Psoas muscle (tissue), 8 donors: ENCODE data around the gene FAM118A. TPM values are rescaled to one million over a fixed set of nuclear protein-coding genes. Genes with fewer than 3 reads are reported as not detected.
"Not testable (repeated sequence)": the region's sequence is repeated elsewhere in the genome, so short reads cannot be mapped to it uniquely, and the experiment has no call there.

ENCODE experiments used
- ATAC-seq, 4 donors: fragments of 200-7000 bp; cut with Tn5 transposase; one replicate each; pipeline ENCODE4 v1.9.1; 2020; ENCODE audit warnings: moderate library complexity in 3 of 4, mild to moderate bottlenecking in 2 of 4
- DNase-seq, 2 donors: peaks; one replicate each; pipeline ENCODE4 v3.0.0-alpha.2; 2020
- H3K27ac ChIP-seq: fragments of 200-600 bp; one replicate; pipeline ENCODE4 v1.8.0; 2022
- H3K27me3 ChIP-seq, 3 donors: fragments of 200-600 bp in 1 of 3; one replicate each; pipeline versions ENCODE4 v1.6.1 to v1.8.0; 2013 to 2022; ENCODE audit warnings: low read length in 2 of 3, mild to moderate bottlenecking in 2 of 3, moderate library complexity in 1 of 3; ENCODE audit not compliant: insufficient read depth in 3 of 3
- H3K36me3 ChIP-seq, 2 donors: fragments of 200-600 bp in 1 of 2; one replicate each; pipeline versions ENCODE4 v1.6.1 to v1.8.0; 2013 to 2022; ENCODE audit warnings: low read depth in 1 of 2, mild to moderate bottlenecking in 1 of 2, moderate library complexity in 1 of 2; ENCODE audit not compliant: insufficient read depth in 1 of 2
- H3K4me1 ChIP-seq: fragments of 200-600 bp; one replicate; pipeline ENCODE4 v1.8.0; 2022
- H3K4me3 ChIP-seq: fragments of 200-600 bp; one replicate; pipeline ENCODE4 v1.8.0; 2022; ENCODE audit warnings: mild to moderate bottlenecking
- H3K9me3 ChIP-seq: fragments of 200-600 bp; one replicate; pipeline ENCODE4 v1.8.0; 2022
- CTCF ChIP-seq: fragments of 200-600 bp; IDR thresholded peaks from one replicate; pipeline ENCODE4 v1.8.0; 2022; ENCODE audit warnings: antibody characterized with exemption
- WGBS, 3 donors: extraction: QIAGEN DNeasy Blood & Tissue Kit; methylation state at CpG; one replicate each; pipeline versions ENCODE4 v1.1.6 to v1.1.7; 2013; 5-methylcytosine and 5-hydroxymethylcytosine counted together
- intact Hi-C, 2 donors: fragments of 100-400 bp; cut with DNase I; formaldehyde crosslinking; loops; one replicate each; pipeline versions ENCODE4 v1.11.0 to v1.14.2; 2022
- polyA plus RNA-seq, 3 donors: library from polyadenylated mRNA; stranded (reverse); fragments of 200-250 nt; gene quantifications; one replicate each; pipeline ENCODE4 v1.2.3, GENCODE V29; 2013
- total RNA-seq, 4 donors: library from RNA; stranded (reverse); fragmentation: NEBNext Ultra II Directional in 2 of 4; extraction: Animal tissue kit (Norgen Biotek cat#: 25700) in 2 of 4; gene quantifications; one replicate each; pipeline versions ENCODE4 v1.2.1 to v1.2.4, GENCODE V29; 2021 to 2023
- donor health status: healthy with polysubstance abuse.
- donor health status: DM: no; HTN: no; CAD: no; lungs with moderate emphysema.
- donor health status: Bipolar disorder and iron deficiency.
- donor health status: healthy.
- donor health status: DM: yes; HTN: yes; CAD: no.
- donor health status: DM: no; HTN: no; CAD: no.
- donor health status: DM: no; HTN: no; CAD: no.
- donor health status: DM: yes; HTN: yes; CAD: no.

Gene FAM118A
- total and polyA plus RNA-seq, 7 donors, result 5.8 to 25.5 (median 16.1) TPM

- ATAC-seq (no peak), DNase-seq (no peak)
- WGBS, 3 donors, result 69 to 77% (median 70%) methylated on average over 15 of the region's 15 CpGs
- TF ChIP-seq CTCF, result no peak
- intact Hi-C loops, result loop anchor here in 1 of 2 donors (2.0 kb wide), 1 partner anchor 63 kb away; no protein-coding TSS in a partner anchor
- Histone ChIP-seq H3K36me3 (no peaks in the 10 kb centered on the region), H3K27ac (no peak overlapping the region), H3K4me3 (no peak overlapping the region), H3K4me1 (peaks cover 31% of the 10 kb centered on the region), H3K27me3 (no peaks in the 10 kb centered on the region), H3K9me3 (no peaks in the 10 kb centered on the region)
Observed at GRCh38 chr22:45273452-45274075, 36.2 kb upstream of the FAM118A start.

- Histone ChIP-seq H3K27ac (no peak overlapping the region), H3K9me3 (no peaks in the 10 kb centered on the region), H3K4me1 (peaks cover 12% of the 10 kb centered on the region), H3K36me3 (no peaks in the 10 kb centered on the region), H3K4me3 (no peak overlapping the region), H3K27me3 (no peaks in the 10 kb centered on the region)
- intact Hi-C loops, result no loop called here
- no peak for TF ChIP-seq CTCF
- DNase-seq, result no peak
- ATAC-seq, result no peak
- WGBS, 3 donors, result 87 to 93% (median 91%) methylated on average over 12 of the region's 12 CpGs
Observed at GRCh38 chr22:45276507-45277105, 33.1 kb upstream of the FAM118A start.

GRCh38 chr22:45277720-45278119, 32.0 kb upstream of the FAM118A start:
- ATAC-seq, DNase-seq, H3K4me1 ChIP-seq, H3K36me3 ChIP-seq, H3K27ac ChIP-seq, H3K9me3 ChIP-seq, H3K4me3 ChIP-seq, H3K27me3 ChIP-seq, intact Hi-C loops: not testable (repeated sequence)
- 88 to 91% (median 90%) methylated on average over 7 of the region's 7 CpGs for WGBS, 3 donors

- Histone ChIP-seq H3K4me1 (no peaks in the 10 kb centered on the region), H3K27me3 (no peaks in the 10 kb centered on the region), H3K9me3 (no peaks in the 10 kb centered on the region), H3K27ac (no peak overlapping the region), H3K4me3 (no peak overlapping the region), H3K36me3 (no peaks in the 10 kb centered on the region)
- ATAC-seq (no peak), DNase-seq (no peak)
- WGBS, 3 donors, result 85 to 90% (median 86%) methylated on average over 9 of the region's 9 CpGs
- intact Hi-C loops, result no loop called here
- TF ChIP-seq CTCF, result no peak
Observed at GRCh38 chr22:45278125-45278524, 31.6 kb upstream of the FAM118A start.

- intact Hi-C loops, result no loop called here
- no peaks in the 10 kb centered on the region for H3K9me3 ChIP-seq
- H3K4me1 ChIP-seq, result no peaks in the 10 kb centered on the region
- no peaks in the 10 kb centered on the region for H3K36me3 ChIP-seq
- H3K4me3 ChIP-seq, result no peak overlapping the region
- H3K27me3 ChIP-seq, result no peaks in the 10 kb centered on the region
- DNase-seq, result no peak
- H3K27ac ChIP-seq, result no peak overlapping the region
- ATAC-seq, result no peak
- no peak for TF ChIP-seq CTCF
- WGBS, 3 donors, result 96 to 100% (median 97%) methylated on average over 3 of the region's 3 CpGs
Observed at GRCh38 chr22:45280587-45280980, 29.1 kb upstream of the FAM118A start.
